ENCODE results near the gene IGF1.

DNA sequence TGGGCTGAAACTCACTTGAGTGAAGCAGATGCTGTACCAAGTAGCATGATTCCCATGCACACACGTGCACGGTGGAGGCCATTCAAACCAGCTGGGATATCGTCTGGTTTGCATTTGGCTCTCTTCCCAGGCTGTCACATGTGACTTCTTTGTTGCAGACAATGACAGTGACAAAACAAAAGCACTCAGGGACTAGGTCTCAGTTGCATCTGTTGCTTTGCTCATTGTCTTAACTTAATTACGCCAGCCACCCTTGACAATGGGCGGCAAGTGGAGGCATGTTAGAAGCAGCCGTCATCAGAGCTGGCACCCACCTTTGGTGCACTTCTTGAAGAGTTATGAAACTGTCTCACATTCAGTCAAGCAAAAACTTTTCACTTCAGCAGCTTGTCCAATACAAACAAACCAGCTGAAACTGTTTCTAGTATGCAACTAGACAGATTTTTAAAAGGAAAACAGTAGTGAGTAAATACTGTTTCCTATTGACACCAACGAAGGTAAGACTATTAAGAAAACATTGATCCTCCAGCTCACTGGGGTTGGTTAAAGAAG lies 74.3 kb downstream of the IGF1 start:
- TF ChIP-seq, protein P1, sequence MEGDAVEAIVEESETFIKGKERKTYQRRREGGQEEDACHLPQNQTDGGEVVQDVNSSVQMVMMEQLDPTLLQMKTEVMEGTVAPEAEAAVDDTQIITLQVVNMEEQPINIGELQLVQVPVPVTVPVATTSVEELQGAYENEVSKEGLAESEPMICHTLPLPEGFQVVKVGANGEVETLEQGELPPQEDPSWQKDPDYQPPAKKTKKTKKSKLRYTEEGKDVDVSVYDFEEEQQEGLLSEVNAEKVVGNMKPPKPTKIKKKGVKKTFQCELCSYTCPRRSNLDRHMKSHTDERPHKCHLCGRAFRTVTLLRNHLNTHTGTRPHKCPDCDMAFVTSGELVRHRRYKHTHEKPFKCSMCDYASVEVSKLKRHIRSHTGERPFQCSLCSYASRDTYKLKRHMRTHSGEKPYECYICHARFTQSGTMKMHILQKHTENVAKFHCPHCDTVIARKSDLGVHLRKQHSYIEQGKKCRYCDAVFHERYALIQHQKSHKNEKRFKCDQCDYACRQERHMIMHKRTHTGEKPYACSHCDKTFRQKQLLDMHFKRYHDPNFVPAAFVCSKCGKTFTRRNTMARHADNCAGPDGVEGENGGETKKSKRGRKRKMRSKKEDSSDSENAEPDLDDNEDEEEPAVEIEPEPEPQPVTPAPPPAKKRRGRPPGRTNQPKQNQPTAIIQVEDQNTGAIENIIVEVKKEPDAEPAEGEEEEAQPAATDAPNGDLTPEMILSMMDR (IDR thresholded peaks at IDR 0.05; ENCODE audit: low read depth, low read length): no peak
- no peak for TF ChIP-seq EZH2phosphoT487 (IDR thresholded peaks at IDR 0.05; ENCODE audit: low read depth)

All from OCI-LY3 (cell line).